Inflammatory macrophage treated with lipopolysaccharide for 1 hour (primary cell): Measurements from ENCODE around the gene NMRAL1.

Experiments used
- DNase-seq, 2 donors: peaks; one replicate each; pipeline ENCODE4 v3.0.0-alpha.2; 2020 to 2022

The NMRAL1 gene

DNA sequence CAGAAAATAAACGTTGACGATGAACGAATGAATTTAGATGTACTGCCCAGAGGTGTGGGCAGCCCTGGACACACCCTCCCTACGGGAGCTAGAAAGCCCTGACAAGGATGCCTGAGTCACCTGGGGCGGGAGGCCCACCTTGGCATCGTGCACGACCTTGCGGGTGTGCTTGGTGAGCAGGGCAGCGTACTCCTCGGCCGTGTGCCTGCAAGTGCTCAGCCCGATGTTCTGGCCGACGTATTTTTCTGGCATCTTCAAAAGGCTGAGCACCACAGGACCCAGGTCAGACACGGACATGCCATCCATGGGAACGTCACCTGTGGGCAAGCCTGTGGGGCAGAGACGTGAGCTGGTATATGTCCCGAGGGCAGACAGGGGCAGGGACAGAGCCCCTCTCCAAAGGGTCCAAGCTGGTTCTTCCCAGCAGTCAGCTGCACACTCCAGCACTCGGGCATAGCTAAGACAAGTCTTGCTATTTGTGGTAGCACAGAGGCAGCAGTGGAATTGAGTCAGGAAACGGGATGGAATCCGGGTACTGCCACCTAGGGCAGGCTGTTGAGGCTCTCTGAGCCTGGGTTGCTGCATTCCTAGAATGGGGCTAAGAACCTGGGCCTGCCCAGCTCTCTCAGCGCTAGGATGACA, 10.8 kb downstream of the NMRAL1 start:
- no peak for DNase-seq

DNA sequence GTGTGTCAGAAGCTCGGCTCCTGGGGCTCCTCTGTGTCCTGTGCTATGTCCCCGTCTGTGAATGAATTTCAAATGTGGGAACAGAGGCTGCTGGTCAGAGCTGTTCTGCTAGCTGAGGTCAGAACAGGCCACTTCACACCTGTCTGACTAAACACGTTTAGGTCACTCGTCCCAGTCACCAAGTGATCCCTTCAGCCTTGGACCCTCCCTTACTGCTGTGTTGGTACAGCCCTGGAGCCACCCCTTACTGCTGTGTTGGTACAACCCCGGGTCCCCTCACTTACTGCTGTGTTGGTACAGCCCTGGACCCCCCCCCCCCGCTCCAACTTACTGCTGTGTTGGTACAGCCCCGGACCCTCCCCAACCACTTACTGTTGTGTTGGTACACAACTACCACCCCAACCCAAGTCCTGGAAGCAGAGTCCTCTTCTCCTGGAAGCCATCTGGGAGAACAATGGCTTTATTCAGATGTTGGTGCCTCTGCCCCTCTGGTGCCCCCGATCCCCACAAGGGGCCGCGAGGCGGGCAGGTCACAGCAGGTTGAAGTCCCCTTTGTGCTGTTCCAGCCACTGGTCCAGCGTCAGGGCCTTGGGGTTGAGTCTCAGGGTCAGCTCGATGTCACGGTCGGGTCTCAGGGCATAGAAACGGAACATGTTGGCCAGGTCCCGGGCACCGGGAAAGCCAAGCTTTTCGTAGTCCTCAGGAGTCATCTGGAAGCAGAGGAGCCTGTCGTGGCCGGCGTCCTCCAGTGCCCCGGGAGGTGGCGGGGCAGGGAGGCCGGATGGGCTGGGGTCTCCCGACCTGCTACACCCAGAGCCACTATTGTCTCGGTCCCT, 13.0 kb downstream of the NMRAL1 start:
- DNase-seq, result no peak

DNA sequence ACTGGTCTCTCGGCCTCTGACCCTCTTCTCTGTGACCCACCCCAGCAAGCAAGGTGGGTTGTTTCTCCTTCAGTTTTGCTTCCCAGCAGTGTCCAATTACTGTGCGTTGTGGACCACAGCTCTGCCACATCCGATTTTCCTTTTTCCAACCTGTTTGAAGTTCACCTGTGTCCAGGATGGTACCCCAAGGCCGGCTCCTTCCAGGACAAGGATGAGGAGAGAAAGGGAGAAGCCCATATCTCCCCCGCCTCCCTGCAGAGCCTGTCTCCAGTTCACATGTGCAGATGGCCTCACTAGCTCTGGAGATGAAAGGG, 13.5 kb downstream of the NMRAL1 start:
- no peak for DNase-seq

DNA sequence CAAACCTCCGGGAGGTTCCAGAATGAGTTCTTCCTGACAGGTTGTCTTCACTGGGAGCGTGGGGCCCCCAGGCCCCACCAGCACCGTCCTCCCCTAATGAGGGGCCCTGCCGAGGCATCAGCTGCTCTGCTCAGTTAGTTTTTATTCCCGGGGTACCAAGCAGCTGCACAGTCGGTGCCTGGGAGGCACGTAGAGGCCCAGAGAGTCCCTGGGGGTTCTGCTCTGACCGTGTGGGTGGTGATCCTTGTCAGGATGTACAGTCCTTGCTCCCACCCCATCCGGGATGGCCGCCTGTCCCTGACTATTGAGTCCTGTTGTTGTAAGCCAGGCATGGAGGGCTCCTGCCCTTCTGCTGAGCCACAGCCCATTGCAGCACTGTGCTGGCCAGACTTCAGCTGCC, 18.5 kb downstream of the NMRAL1 start:
- no peak for DNase-seq

DNA sequence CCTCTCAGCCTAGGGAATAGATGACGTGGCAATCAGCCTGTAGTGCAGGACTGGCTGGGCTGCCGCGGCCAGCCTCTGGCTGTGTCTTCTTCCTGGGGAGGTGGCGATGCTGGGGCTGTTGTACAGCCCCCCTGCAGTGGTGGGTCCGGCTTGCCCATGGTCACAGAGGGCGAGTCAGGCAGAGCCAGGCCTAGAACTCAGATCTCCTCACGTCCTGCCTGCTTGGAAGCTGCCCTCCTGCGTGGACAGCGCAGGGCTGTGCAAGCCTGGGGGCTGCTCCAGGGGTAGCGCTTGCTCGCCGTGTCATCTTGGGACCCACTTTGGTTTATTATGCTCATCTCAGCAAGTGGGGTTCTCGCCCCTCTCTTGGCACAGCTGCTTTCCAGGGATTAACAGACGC, 19.3 kb downstream of the NMRAL1 start:
- no peak for DNase-seq

DNA sequence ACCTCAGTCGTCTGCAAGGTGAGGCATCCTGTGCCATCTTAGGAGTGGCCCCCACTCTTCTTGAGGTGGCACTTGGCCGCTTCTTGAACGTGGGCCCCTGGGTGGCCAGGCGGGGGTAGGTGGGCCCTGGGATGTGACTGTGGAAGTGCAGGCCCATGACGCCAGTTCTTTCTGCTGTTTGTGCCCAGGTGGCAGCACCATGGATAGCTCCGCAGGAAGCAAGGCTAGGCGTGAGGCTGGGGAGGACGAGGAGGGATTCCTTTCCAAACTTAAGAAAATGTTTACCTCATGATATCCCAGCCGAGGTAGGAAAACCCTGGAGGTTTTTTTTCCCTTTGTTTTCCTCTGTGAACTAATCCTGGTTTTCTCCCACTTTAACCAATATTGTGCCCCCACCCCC, 19.8 kb downstream of the NMRAL1 start:
- DNase-seq, result no peak

DNA sequence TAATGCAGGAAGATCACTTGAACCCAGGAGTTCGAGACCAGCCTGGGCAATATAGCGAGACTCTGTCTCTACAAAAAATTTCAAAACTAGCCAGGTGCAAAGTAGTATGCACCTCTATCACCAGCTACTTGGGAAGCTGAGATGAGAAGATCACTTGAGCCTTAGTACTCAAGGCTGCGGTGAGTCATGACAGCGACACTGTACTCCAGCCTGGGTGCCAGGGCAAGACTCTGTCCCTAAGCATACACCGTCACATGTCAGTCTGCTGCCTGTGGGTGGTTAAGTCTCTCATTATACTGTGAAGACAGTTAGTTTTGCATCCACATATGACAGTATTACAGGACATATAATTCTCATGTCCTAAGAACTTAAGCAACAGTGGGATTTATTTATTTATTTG, 21.8 kb downstream of the NMRAL1 start:
- peak in 1 of 2 donors; percentile 19 for DNase-seq

DNA sequence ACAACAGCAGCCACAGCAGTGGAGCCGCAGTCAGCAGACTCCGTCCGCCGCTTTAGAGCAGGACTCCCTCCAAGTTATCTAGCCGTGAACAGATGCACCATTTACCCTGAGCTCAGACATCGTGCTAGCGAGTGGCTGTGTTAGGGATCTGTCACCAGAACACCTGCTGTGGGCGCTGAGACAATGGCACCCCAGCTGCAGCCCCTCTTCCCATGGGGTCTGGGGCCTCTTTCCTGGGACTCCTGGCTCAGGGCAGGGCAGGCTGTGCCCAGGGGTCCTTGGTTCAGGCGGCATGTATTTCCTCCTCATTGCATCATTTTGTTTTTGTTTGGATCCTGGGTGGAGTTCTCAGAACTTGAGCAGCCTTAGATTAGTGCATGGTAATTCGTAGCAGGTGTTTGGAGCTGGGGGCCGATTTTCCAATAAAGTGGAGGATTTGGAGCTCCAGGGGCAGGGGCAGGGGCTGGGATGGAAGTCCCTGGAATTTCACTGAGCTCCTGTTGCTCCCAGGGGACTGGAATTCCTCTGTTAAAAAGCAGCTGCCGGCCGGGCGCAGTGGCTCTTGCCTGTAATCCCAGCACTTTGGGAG, 23.4 kb downstream of the NMRAL1 start:
- no peak for DNase-seq

DNA sequence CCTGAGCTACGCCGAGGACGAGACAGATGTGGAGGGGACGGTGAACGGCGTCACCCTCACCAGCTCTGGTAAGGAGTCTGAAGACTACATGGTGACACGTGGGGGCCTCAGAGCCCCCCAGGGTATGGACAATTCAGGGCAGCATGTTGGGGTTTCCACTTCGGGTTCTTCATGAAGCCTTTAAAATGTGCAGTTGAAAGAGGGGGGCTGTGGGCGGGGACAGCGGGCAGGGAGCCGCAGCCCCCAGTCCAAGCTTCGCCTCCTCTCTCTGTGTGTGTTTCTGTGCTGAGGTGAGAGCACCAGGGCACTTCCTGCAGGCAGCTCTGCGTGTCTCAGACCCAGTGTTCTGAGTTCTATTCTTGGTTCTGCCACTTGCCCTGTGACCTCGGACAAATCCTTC, 24.0 kb downstream of the NMRAL1 start:
- DNase-seq, result no peak

DNA sequence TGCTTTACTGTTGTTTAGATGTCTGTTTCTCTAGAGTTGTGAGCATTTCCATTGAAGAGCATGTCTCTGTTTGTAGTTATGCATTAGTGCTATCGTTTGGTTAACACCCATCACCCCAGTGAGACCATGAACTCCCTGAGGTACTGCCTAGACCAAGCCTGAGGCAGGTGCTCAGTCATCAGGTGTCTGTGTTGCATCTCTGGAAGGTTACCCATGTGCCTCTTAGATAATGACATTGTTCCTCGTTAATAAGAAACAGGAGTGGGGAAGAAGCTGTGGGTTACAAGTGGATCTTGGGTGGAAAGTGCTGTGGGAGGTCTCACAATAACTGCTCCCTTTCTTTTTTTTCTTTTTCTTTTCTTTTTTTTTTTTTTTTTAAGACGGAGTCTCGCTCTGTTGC, 30.4 kb downstream of the NMRAL1 start:
- DNase-seq, result no peak

DNA sequence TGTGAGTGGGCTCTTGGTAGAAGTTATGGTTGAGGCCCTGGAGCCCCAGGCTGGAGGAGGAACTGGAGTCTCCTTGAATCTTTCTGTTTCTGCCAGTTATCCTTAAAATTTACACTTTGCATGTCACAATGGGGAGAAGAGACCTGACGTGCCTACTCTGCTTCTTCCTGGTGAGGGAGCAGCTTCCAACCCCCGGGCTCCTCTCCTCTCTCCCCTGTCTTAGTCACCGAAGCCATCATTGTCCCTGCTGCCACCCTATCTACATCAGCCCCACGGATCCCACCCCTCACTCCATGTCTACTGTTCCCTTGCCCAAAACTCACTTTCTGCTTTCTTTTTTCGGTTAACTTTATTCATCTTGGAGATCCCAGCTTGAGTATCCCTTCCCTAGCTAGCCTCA, 31.2 kb downstream of the NMRAL1 start:
- no peak for DNase-seq

DNA sequence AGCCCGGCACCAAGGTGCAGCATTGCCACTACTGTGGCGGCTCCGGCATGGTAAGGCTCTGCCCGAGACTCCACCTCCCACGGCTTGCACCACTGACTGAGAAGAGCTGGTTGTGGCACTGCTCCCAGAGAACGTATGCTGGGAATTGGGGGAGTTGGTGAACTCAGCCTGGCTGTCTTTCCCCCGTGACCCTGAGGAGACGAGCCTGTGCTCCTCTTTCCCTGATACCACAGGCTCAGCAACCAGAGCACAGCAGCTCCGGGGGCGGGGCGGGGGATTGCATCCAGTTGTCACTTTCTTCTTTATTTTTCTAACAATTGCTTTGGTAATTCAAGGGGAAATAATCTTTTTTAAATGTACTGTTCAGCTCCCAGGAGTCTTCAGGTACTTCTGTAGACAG, 32.1 kb downstream of the NMRAL1 start:
- no peak for DNase-seq

DNA sequence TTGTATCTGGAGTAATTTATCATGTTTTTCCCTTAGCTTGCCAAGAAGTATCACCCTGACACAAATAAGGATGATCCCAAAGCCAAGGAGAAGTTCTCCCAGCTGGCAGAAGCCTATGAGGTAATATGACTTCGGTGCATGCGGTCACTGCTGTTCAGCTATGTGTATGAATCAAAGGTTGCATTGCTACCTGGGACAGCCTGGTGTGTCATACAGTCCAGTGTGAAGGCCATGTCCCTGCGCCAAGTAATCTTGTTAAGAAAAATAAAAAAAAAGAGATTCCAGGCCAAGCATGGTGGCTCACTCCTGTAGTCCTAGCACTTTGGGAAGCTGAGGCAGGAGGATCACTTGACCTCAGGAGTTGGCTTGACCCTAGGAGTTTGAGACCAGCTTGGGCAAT, 37.1 kb downstream of the NMRAL1 start:
- DNase-seq, result no peak

DNA sequence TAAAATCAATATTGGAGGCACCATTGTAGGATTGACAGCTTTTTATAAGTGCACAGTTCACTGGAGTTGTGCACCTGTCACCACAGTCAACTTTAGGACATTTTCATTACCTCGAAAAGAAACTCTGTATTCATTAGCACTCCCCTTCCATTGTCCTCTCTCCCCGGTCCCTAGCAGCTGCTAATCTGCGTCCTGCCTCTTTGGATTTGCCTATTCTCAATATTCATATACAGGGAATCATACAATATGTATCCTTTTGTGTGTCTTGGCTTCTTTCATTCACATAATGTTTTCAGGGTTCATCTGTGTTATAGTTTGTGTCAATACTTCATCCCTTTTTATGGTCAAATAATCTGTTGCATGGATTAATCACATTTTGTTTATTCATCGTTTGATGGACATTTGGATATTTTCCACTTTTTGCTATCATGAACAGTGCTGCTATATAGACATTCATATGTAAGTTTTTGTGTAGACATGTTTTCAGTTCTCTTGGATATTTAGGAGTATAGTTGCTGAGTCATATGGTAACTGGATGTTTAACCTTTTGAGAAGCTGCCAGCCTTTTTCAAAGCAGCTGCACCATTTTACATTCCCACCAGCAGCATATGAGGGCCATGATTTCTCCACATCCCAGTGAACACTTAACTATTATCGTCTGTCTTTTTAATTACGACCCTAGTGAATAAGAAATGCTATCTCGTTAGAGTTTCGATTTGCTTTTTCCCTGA, 38.9 kb downstream of the NMRAL1 start:
- DNase-seq, result no peak

DNA sequence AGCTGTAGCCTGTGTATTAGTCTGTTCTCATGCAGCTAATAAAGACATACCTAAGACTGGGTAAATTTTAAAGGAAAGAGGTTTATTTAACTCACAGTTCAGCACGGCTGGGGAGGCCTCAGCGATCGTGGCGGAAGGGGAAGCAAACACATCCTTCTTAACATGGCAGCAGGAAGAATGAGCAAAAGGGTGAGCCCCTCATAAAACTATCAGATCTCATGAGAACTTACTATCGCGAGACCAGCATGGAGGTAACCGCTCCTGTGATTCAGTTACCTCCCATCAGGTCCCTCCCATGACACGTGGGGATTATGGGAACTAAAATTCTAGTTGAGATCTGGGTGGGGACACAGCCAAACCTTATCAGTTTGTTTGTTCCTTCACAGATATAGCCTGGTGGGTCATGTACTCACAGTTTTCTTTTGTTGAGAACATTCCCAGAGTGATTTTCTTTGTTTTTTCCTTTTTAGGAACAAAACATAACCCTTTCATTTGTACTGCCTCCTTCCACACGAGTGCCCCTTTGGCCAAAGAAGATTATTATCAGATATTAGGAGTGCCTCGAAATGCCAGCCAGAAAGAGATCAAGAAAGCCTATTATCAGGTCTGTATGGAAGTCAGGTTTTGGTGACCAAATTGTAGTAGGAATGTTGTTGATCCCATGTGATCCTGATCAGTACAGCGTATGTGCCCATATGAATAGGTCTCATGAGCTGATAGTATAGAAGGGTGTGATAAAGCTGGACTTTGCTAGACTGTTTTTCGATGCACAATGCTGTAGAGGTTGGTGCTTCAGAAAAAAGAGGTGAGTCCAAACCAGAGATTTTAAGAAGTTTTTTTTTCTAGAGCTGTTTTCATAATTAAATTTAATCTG, 40.3 kb downstream of the NMRAL1 start:
- DNase-seq, result no peak

DNA sequence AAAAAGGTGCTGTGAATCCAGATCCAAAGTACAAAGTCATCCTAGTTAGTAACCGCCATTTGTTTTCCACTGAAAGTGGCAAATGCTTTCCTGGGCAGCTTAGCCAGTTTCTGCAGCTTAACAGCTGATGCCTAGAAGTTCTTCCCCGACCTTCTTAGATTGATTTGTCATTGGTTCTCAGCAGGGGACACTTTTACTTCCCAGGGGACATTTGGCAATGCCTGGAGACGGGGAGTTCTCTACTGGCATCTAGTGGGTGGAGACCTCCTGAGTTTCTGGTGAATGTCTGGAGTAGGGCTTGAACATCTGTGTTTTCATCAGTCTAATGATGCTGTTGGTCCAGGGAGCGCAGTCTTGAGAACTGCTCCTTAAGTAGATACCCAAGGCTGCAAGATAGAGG, 41.2 kb downstream of the NMRAL1 start:
- DNase-seq, result no peak

DNA sequence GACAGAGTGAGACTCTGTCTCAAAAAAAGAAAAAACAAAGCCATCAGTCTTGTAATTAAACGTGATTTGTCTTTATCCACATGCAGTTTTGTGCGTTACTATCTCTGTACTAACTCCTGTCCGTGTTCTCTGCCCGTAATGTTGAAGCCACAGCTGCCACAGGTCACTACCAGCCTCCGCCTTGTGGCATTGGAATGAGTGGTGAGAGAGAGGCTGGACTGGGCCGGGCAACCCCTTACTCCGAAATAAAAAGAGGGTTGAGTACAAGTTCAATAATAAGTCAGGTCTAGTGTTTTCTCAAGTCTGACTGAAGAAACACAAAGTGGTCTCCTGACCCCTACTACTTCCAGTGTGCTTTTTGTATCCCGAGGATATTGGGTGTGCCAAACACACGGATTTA, 43.4 kb downstream of the NMRAL1 start:
- no peak for DNase-seq

DNA sequence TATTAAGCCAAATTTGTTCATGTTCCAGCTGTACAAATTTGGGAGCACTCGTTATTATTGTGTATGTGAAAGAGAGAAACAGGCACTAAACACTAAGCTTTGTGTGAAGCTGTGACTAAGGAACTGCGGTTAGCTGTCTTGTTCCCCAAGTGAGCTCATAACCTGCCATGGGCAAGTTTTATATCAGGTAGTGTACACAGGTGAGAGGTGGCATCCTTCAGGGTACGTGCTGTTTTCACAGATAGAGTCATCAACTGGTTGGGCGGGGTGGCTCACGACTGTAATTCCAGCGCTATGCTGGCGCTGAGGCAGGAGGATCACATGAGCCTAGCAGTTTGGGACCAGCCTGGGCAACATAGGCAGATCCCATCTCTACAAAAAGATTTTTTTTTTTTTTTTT, 45.9 kb downstream of the NMRAL1 start:
- no peak for DNase-seq

DNA sequence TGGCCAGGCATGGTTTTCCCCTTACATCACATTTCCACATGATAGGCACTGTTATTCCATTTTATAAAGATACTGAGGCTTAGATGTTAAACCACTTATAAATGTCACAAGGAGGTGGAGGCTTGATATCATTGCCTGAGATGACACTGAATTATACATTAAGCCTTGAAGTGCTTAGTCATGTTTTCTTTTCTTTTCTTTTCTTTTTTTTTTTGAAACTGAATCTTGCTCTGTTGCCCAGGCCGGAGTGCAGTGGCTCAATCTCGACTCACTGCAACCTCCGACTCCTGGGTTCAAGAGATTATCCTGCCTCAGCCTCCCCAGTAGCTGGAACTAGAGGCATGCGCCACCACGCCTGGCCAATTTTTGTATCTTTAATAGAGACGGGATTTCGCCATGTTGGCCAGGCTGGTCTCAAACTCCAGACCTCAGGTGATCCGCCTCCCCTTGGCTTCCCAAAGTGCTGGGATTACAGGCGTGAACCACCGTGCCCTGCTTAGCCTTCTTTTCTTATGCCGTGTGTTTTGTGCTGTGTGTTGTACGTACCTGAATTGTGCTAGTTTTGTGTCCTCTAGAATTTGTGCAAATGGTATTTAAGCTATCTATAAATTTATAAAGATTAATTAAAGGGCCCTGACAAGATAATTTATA, 47.6 kb downstream of the NMRAL1 start:
- no peak for DNase-seq

DNA sequence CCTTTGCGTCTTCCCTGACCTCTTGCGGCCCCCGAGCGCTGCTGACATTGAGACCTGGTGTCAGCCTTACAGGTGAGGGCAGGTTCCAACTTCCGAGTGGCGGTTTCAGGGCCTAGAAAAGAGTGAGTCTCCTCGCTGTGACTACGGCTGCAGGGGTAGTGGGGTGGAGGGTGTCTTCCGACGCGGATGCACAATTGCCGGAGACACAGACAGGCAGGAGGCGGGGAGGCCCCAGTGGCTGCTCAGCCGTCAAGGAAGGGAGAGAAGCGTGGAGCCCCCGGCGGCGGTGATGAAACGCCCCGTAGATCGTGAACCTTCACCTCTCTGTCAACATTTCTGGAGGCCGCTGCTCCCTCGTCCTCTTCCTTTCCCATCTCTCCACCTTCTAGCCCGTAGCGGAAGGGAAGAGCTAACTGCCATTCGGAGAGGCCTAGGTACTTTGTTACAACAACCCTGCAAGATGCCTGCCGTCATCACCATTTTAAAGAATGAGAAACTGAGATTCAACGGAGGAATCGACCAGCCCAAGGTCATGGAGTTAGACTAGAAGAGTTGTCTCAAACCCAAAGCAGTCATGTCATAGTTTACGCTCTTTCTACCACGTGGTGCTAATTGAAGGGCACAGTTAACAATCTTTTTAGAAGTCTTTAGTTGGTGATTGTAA, 48.3 kb downstream of the NMRAL1 start:
- peak in 1 of 2 donors; percentile 3 for DNase-seq

DNA sequence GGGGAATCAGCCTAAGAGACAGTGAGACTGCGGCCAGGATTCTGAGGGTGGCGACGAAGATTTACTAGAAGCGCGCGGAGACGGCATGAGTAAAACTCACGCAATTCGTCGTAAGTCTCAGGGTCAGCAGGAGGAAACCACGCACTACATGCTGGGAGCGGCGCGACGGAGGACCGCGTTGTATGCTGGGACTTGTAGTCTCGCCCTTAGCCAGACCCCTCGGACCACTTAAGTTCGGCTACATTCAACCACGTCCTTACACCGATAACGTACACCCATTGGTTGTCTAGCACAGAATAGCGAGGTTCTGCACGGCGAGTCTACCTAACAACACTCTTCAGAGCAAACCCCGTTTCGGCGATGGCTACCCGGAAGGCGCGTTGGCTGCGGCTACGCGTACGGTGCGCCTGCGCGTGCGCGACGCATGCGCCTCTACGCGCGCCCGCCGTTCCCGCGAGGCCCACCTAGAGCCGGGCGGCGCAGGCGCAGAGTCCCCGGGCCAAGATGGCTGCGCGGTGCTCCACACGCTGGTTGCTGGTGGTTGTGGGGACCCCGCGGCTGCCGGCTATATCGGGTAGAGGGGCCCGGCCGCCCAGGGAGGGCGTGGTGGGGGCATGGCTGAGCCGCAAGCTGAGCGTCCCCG, 48.9 kb downstream of the NMRAL1 start, which contains the start of gene DNAJA3:
TSS of gene DNAJA3 (plus strand) at position 491 of the 643 bp plus-strand sequence. CDS start at position 505, 14 bp downstream.
- DNase-seq, result peak; percentile 94 to 95
